ENCODE measurements around the gene SUSD4.

The SUSD4 gene

GRCh38 chr1:223328566-223328965, 35.4 kb downstream of the SUSD4 start:
- DNase-seq, result no peak

- DNase-seq, result no peak
Observed at GRCh38 chr1:223326776-223327175, 37.2 kb downstream of the SUSD4 start.

DNA sequence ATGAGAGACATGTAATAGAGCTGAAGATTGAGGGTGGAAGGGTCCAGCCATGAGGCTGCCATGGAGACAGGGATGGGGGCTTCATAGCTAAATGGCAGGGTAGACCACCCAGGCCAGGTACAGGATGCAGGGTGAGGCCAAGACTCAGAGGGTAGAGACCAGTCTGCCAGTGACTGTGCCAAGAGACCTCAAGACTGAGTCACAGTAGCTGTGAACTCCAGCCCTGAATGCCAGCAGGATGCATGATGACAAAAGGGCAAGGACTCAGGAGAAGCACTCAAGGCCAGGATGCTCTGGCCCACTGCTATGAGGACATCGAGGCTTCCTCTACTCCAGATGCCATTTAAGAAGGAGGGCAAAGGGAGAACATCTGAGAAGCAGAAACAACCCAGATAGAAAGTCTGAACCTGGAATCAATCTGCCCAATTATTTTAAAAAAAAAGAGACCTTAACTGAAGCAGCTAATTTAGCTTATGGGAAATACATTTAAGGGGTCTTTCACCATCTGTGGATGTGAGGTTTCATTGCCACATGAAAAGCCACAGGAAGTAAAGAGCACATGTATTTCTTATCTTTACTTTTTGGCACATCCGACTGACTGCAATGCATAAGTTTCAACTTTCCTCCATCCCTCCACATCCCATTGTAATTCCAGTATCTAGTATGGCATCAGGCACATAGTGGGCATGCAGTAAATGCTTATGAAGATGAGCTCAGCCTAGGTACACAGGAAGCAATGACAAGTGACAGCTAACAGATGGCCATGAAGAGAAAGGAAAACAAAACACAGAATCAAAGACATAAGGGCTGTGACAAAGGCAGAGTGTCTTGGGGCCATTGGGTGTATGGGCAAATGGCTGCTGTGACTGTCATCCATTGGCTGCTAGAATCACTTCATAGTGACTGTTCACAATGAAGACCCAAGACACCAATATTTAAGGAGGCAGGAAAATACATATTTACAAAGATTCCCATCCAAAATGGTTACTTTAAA, 40.2 kb downstream of the SUSD4 start:
- DNase-seq, result no peak

DNA sequence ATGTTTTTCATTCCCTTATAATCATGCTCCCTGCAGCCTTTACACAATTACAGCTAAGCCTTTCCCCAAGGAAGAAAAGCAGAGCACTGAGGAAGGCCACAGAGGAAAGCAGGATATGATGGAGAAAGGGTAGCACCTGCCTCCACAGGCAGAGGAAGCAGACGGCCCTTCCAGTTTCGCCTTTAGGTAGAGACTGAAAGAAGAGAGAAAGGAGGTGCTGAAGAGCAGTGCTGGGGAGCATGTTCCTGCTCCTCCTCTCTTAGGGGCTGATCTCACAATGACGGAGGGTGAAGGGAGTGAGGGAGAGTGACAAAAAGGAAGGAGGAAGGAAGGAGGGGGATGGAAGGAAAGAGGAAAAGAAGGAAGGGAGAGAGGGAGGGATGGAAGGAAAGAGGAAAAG, 41.1 kb downstream of the SUSD4 start:
- DNase-seq, result no peak

DNA sequence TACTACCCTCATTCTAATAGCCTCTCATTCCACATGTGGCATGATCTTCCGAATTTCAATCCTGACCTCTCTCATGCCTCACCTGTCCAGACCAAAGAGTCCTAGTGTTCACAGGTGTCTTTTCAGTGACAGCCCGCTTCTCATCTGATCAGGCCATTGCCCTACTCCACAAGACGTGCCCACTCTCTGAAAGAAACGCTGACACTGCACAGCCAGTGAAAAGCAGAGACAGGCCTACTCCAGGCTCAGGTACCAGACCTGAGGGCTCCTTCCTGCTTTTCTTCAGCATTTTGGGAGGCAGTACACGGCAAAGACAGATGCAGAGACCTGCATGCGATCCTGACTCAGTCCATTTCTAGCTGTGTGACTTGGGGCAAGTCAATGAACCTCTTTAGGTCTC, 43.0 kb downstream of the SUSD4 start:
- DNase-seq, result no peak

GRCh38 chr1:223319905-223320580, 43.9 kb downstream of the SUSD4 start:
- no peak for DNase-seq

DNA sequence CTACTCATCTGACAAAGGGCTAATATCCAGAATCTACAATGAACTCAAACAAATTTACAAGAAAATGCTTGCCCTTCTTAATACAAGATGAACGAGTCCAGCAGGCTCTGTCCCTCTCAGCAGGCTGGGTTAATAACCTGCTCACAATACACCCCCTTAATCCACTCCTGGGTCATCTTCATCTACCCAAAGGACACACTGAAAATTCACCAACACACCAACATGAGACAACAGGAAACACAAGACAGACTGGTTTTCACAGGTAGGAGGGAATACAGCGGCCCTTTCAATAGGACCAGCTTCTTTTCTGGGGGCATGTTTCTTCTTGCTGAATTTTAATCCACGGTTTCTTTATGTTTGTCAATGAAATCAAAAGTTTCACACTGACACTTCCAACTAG, 44.6 kb downstream of the SUSD4 start:
- DNase-seq, result no peak

- no peak for DNase-seq
Observed at GRCh38 chr1:223316082-223316481, 47.9 kb downstream of the SUSD4 start.

DNA sequence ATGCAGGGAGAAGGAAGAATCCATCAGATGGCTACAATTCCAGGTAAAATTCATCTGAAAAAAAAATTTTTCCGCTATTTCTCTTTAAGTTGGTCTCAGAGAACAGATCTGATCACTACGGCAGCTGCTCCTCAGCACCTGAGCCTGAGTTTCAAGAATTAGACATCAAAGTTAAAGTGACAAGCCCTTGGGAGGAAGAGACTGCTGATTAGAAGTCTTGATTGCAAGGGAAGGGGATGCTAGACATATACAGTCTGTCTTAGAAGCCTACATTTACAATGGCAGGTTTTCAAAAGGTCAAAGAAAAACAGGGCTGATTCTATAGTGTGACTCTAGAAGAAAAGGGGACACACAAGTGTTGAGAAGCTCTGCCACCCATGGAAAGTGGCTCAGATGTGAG, 48.3 kb downstream of the SUSD4 start:
- DNase-seq, result no peak

DNA sequence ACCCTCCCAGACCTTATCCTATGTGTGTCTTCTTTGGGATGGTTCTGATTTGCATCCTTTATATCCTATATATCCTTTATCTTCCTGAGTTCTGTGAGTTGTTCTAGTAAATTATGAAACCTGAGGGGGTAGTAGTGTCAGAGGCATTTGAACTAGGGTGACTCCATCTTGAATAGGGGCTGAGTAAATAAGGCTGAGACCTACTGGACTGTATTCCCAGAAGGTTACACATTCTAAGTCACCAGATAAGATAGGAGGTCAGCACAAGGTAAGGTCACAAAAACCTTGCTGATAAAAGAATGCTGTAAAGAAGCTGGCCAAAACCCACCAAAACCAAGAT, 50.6 kb downstream of the SUSD4 start:
- DNase-seq, result no peak

DNA sequence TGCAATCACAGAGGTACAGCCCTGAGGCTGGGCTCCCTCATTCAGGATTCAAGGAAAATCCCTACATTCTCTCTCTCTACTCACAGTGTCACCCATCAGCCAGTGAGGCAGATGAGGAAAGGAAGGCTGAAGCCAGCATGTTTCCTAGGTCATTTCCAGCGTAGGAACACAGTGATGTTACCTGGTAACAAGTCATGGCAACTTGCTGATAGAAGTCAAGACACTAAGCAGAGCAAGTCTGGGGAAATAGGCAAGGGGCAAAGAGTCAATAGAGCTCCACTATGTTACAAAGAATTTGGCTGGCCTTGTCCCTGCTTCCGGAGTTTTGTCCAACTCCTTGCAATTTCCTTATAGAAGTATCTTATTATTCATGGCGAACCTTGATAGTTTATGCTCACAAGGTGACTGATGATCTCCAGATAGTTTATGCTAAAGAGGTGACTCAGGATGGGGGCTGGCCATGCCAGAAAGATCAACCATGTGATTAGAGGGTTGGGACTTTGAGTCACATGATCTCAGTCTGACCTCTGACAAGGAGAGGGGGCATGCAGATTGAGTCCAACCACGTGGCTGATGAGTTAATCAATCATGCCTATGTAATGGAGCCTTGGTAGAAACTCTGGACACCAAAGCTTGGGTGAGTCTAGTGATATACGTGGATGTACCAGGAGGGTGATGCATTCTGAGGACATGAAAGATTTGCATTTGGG, 51.1 kb downstream of the SUSD4 start:
- no peak for DNase-seq

- no peak for DNase-seq
Observed at GRCh38 chr1:223312273-223312672, 51.7 kb downstream of the SUSD4 start.

- DNase-seq, result no peak
Observed at GRCh38 chr1:223311826-223312225, 52.1 kb downstream of the SUSD4 start.

- DNase-seq, result no peak
Observed at GRCh38 chr1:223308136-223308535, 55.8 kb downstream of the SUSD4 start.

DNA sequence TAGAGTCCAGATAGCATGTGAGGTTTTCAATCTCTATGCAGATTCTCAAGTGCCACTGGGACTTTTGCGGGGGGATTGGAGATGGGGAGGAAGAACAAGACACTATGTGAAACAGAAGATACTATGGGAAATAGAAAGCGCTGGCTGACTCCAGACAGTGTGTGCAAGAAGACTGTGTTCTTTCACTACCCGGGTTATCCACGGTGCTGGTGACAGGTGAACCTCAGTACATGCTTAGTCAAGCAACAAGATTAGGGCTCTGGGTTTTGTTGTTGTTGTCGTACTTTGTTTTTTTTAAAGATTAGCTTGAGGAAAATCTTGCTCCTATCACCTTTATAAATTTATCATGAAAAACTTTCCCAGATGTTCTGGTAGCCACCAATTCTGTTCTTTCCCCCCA, 56.4 kb downstream of the SUSD4 start:
- no peak for DNase-seq

- DNase-seq, result no peak
Observed at GRCh38 chr1:223304931-223305330, 59.0 kb downstream of the SUSD4 start.

DNA sequence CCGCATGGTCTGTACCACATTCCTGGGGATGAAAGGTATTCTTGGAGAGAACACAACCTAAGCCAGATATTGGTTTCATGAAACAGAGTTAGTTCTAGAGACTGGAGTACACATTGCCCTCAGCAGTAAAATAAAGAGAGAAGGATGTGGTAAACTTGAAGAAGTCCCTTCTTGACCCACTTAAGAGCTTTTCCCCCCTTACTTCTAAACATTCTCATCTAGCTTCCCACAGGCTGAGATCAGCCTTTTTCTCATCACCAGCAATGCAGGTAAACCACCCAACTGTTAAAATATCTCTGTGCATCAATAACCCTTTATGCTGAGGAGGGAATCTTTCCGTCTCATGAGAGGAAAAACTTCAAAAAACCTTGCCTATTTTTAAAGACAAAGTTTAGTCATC, 62.6 kb downstream of the SUSD4 start:
- DNase-seq, result no peak

- DNase-seq, result no peak
Observed at GRCh38 chr1:223299553-223299952, 64.4 kb downstream of the SUSD4 start.

- DNase-seq, result no peak
Observed at GRCh38 chr1:223298701-223299100, 65.3 kb downstream of the SUSD4 start.

GRCh38 chr1:223297800-223298199, 66.2 kb downstream of the SUSD4 start:
- no peak for DNase-seq

- no peak for DNase-seq
Observed at GRCh38 chr1:223291796-223292195, 72.2 kb downstream of the SUSD4 start.

- DNase-seq, result no peak
Observed at GRCh38 chr1:223290397-223290796, 73.6 kb downstream of the SUSD4 start.

- DNase-seq, result no peak
Observed at GRCh38 chr1:223289621-223290020, 74.4 kb downstream of the SUSD4 start.

DNA sequence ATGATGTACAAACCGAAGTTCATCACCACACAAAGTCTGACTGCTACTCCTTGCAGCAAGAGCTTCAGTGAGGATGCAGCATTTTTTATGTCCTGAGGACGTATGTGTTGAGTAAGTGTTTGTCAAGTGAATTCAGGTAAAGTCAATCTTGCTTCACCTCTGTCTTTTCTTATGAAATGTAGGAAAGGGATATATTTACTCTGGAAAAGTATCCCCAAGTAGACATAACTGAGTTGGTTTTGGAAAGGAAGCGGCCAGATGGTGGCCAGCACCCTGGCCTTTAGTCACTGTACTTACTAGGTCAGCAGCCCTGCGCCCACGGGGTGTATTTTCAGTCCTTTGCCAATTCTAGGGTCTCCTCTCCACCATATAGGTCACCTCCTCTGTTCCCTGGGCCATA, 75.2 kb downstream of the SUSD4 start:
- no peak for DNase-seq

All from SHP77 treated with DMSO at 0.1 percent for 48 hours (cell line).